DMS 273 treated with DMSO at 0.1 percent for 48 hours (cell line): ENCODE data around the gene PLA2G2D.
A peak's percentile ranks its signal among the peaks of the same experiment; 100 is the strongest.

Source experiments
- DNase-seq: peaks from one replicate; lab custom pipeline; 2025; lab: John Stamatoyannopoulos, UW

PLA2G2D gene

GRCh38 chr1:20086800-20087199 lies 32.5 kb downstream of the PLA2G2D start:
- DNase-seq, result peak; percentile 89

GRCh38 chr1:20083178-20083944 lies 36.0 kb downstream of the PLA2G2D start:
- DNase-seq, result no peak

GRCh38 chr1:20082772-20083171 lies 36.6 kb downstream of the PLA2G2D start:
- no peak for DNase-seq

GRCh38 chr1:20081353-20081810 lies 38.0 kb downstream of the PLA2G2D start:
- DNase-seq, result no peak

GRCh38 chr1:20080441-20081352 lies 38.6 kb downstream of the PLA2G2D start:
- DNase-seq, result no peak

GRCh38 chr1:20079661-20080305 lies 39.6 kb downstream of the PLA2G2D start:
- no peak for DNase-seq

GRCh38 chr1:20078711-20079110 lies 40.6 kb downstream of the PLA2G2D start:
- DNase-seq, result no peak

GRCh38 chr1:20078171-20078651 lies 41.1 kb downstream of the PLA2G2D start:
- DNase-seq, result no peak

- no peak for DNase-seq
Observed at GRCh38 chr1:20076710-20077461, 42.5 kb downstream of the PLA2G2D start.

- no peak for DNase-seq
Observed at GRCh38 chr1:20076223-20076622, 43.1 kb downstream of the PLA2G2D start.

- no peak for DNase-seq
Observed at GRCh38 chr1:20075345-20075744, 44.0 kb downstream of the PLA2G2D start.

GRCh38 chr1:20074725-20075171 lies 44.6 kb downstream of the PLA2G2D start:
- DNase-seq, result no peak

- no peak for DNase-seq
Observed at GRCh38 chr1:20074055-20074724, 45.1 kb downstream of the PLA2G2D start.

- DNase-seq, result no peak
Observed at GRCh38 chr1:20073256-20073655, 46.1 kb downstream of the PLA2G2D start.

- no peak for DNase-seq
Observed at GRCh38 chr1:20072771-20073170, 46.6 kb downstream of the PLA2G2D start.

GRCh38 chr1:20071416-20071815 lies 47.9 kb downstream of the PLA2G2D start:
- DNase-seq, result no peak

GRCh38 chr1:20070357-20070756 lies 49.0 kb downstream of the PLA2G2D start:
- no peak for DNase-seq

GRCh38 chr1:20069874-20070273 lies 49.5 kb downstream of the PLA2G2D start, which contains the start of gene PLA2G5:
TSS of gene PLA2G5 (plus strand) at chr1:20070194. CDS start at chr1:20084831, 14,637 bp downstream.
- DNase-seq, result no peak

GRCh38 chr1:20068722-20069121 lies 50.6 kb downstream of the PLA2G2D start:
- DNase-seq, result no peak

GRCh38 chr1:20063861-20064292 lies 55.5 kb downstream of the PLA2G2D start:
- DNase-seq, result no peak
